GM12873 (cell line): ENCODE results near the gene WDR93.

Experiments
- CTCF ChIP-seq: IDR thresholded peaks from 2 replicates; pipeline ENCODE4 v1.5.1; 2012; ENCODE audit warnings: low read depth, mild to moderate bottlenecking, moderate library complexity, low read length, control low read depth; ENCODE audit not compliant: insufficient read depth; ENCODE audit errors: missing control alignments

The WDR93 gene

DNA sequence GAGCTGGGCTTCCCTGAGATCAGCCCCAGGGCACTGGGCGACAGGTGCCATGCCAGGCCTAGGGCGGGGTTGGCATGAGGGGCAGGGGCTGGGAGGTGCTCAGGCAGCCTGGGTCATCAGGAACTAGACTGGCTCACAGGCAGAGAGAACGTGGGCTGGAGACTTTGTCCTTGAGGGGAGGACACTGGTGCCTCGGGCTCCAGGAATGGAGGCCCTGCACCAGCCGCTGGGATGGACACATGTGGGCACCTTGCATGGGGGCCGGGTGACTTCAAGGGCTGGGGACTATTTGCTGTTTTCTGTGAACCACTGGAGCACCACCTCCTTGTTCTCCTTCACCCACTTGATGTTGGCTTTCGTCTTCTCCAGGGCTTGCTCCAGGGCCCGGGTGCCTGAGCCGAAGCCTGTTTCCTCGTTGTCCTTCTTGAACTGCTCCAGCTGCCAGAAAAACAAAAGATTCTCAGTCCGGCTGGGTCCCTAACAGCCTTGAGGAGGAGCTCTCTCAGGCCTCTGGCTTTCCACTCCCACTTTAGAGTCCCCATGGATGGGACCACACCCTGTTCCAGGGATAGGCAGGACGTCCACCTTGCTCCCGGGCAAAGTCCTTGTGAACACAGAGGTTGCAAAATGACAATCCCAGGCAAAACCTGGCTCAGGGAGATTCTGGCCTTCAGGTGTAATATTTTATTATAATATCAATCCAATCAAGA lies 94.6 kb downstream of the WDR93 start:
- TF ChIP-seq CTCF = no peak

DNA sequence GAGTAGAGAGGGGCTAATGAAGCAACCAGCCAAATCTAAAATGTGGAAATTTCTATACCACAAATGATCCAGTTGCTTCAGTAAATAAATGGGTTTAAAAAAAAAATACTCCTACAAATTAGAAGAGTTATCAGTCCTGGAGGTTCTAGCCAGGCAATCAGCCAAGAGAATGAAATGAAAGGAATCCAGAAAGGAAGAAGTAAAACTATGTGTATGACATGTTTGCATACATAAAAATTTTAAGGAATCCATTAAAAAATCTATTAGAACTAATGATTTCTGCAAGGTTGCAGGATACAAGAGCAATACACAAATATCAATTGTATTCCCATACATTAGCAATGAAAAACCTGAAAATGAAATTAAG lies 95.1 kb downstream of the WDR93 start:
- TF ChIP-seq CTCF = no peak

DNA sequence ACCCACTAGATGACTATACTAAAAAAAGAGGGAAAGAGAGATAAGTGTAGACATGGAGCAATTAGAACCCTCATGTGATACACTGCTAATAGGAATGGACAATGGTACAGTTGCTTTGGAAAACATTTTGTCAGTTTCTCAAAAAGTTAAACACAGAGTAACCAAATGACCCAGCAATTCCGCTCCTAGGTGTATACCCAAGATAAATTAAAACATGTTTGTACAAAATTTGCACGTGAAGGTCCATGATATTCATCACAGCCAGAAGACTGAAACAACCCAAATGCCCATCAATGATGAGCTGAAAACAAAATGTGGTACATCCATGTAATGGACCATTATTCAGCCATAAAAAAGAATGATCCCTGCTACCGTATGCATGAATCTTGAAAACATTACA lies 97.3 kb downstream of the WDR93 start:
- TF ChIP-seq CTCF = no peak

DNA sequence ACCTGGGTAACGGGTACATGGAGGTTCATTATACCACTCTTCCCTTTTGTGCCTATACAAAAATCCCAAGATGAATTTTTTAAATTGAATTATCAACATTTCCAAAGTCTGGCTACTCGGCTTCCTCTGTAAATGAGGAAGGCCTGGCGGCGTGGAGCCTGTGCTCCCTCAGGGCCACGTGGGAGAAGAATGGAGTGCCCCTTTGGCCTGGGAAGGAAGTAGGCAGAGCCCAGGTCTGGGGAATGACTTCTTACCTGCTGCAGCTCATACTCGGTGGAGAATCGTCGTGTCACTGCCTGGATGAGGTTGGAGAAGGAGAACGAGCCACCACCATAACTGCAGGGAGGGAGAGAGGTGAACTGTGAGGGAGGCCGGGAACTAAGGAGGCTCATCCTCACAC lies 99.6 kb downstream of the WDR93 start:
- no peak for TF ChIP-seq CTCF

GRCh38 chr15:89790661-89791060 lies 100.0 kb downstream of the WDR93 start:
- TF ChIP-seq CTCF = no peak

GRCh38 chr15:89792106-89792805 lies 101.6 kb downstream of the WDR93 start:
- TF ChIP-seq CTCF = no peak
